CD14-positive monocyte (primary cell): ENCODE data around the gene ENPEP. TPM values are rescaled to one million over a fixed set of nuclear protein-coding genes. Genes with fewer than 3 reads are reported as not detected.

Source experiments
- DNase-seq, 3 donors: peaks; one replicate each; pipeline ENCODE4 v3.0.0-alpha.2; 2011 to 2022
- H2AFZ ChIP-seq: 2 replicates; pipeline ENCODE4 v1.6.0; 2012; ENCODE audit warnings: mild to moderate bottlenecking, low read depth, low read length, inconsistent platforms; ENCODE audit not compliant: insufficient read depth, poor library complexity, severe bottlenecking
- H3K27ac ChIP-seq, 2 donors: 1 replicate in 1 of 2; 2 replicates in 1 of 2; pipeline ENCODE4 v1.5.1; 2012 to 2013; ENCODE audit warnings: low read length in 2 of 2, control low read depth in 1 of 2, inconsistent platforms in 1 of 2, low read depth in 1 of 2, mild to moderate bottlenecking in 1 of 2
- H3K27me3 ChIP-seq, 2 donors: one replicate each; pipeline versions ENCODE4 v1.6.0 to v1.6.1; 2011 to 2013; ENCODE audit warnings: low read length in 2 of 2; ENCODE audit not compliant: control insufficient read depth in 2 of 2, insufficient read depth in 2 of 2
- H3K36me3 ChIP-seq, 2 donors: replicated peaks in 1 of 2; 1 replicate in 1 of 2; 2 replicates in 1 of 2; pipeline versions ENCODE4 v1.5.1 to v1.6.1; 2012 to 2013; ENCODE audit warnings: low read length in 2 of 2, control low read depth in 1 of 2, inconsistent platforms in 1 of 2, mild to moderate bottlenecking in 1 of 2; ENCODE audit not compliant: insufficient read depth in 2 of 2, control insufficient read depth in 1 of 2
- H3K4me1 ChIP-seq, 2 donors: 1 replicate in 1 of 2; 2 replicates in 1 of 2; pipeline versions ENCODE4 v1.5.1 to v1.6.1; 2012 to 2013; ENCODE audit warnings: low read length in 2 of 2, control low read depth in 1 of 2, inconsistent platforms in 1 of 2, mild to moderate bottlenecking in 1 of 2, moderate library complexity in 1 of 2; ENCODE audit not compliant: insufficient read depth in 2 of 2, control insufficient read depth in 1 of 2
- H3K4me2 ChIP-seq: replicated peaks from 2 replicates; pipeline ENCODE3; 2012; ENCODE audit warnings: low read length, moderate library complexity, mild to moderate bottlenecking; ENCODE audit not compliant: poor library complexity, severe bottlenecking; ENCODE audit errors: extremely low read depth
- H3K4me3 ChIP-seq, 3 experiments: fragments of 200-600 bp in 1 of 3; sonication (generic) in 1 of 3; replicated peaks in 1 of 3; 1 replicate in 2 of 3; 2 replicates in 1 of 3; pipeline ENCODE4 v1.5.1; 2011 to 2013; ENCODE audit warnings: low read length in 3 of 3, mild to moderate bottlenecking in 3 of 3, control low read depth in 2 of 3, low read depth in 2 of 3, inconsistent platforms in 1 of 3, moderate library complexity in 1 of 3
- H3K79me2 ChIP-seq: 2 replicates; pipeline ENCODE4 v1.6.0; 2012; ENCODE audit warnings: mild to moderate bottlenecking, control low read depth, inconsistent platforms, low read length, moderate library complexity; ENCODE audit not compliant: insufficient read depth
- H3K9ac ChIP-seq: 2 replicates; pipeline ENCODE4 v1.6.0; 2017; ENCODE audit warnings: low read length, mild to moderate bottlenecking; ENCODE audit not compliant: insufficient read depth, poor library complexity, severe bottlenecking
- H3K9me3 ChIP-seq, 2 donors: replicated peaks in 1 of 2; 1 replicate in 1 of 2; 2 replicates in 1 of 2; pipeline versions ENCODE4 v1.5.1 to v1.6.1; 2012 to 2013; ENCODE audit warnings: low read length in 2 of 2, control low read depth in 1 of 2; ENCODE audit not compliant: control insufficient read depth in 1 of 2, insufficient read depth in 1 of 2
- H4K20me1 ChIP-seq: 2 replicates; pipeline ENCODE4 v1.6.0; 2012; ENCODE audit warnings: mild to moderate bottlenecking, low read length, control low read depth, moderate library complexity; ENCODE audit not compliant: insufficient read depth
- H3K27ac Mint-ChIP-seq, 7 donors: one replicate each; pipeline ENCODE4 v1.8.0; 2020; ENCODE audit warnings: mild to moderate bottlenecking in 7 of 7, mixed read lengths in 7 of 7, moderate library complexity in 6 of 7, inconsistent platforms in 2 of 7
- H3K27me3 Mint-ChIP-seq, 3 donors: one replicate each; pipeline ENCODE4 v1.8.0; 2021 to 2022; ENCODE audit warnings: low read depth in 3 of 3, mild to moderate bottlenecking in 3 of 3, mixed read lengths in 3 of 3, moderate library complexity in 3 of 3, inconsistent platforms in 1 of 3
- H3K36me3 Mint-ChIP-seq, 2 donors: one replicate each; pipeline ENCODE4 v1.8.0; 2020; ENCODE audit warnings: mixed read lengths in 2 of 2, inconsistent platforms in 1 of 2, mild to moderate bottlenecking in 1 of 2
- H3K4me1 Mint-ChIP-seq: one replicate; pipeline ENCODE4 v1.8.0; 2020; ENCODE audit warnings: mild to moderate bottlenecking, mixed read lengths
- H3K4me3 Mint-ChIP-seq, 2 donors: one replicate each; pipeline ENCODE4 v1.8.0; 2020; ENCODE audit warnings: mild to moderate bottlenecking in 2 of 2, mixed read lengths in 2 of 2, moderate library complexity in 1 of 2
- H3K9me3 Mint-ChIP-seq, 7 donors: one replicate each; pipeline ENCODE4 v1.8.0; 2020 to 2022; ENCODE audit warnings: mixed read lengths in 7 of 7, mild to moderate bottlenecking in 6 of 7, moderate library complexity in 6 of 7, inconsistent platforms in 2 of 7
- CTCF ChIP-seq: fragments of 200-600 bp; IDR thresholded peaks from one replicate; pipeline ENCODE4 v1.8.0; 2022; ENCODE audit warnings: antibody characterized with exemption, mild to moderate bottlenecking
- WGBS: methylation state at CpG from one replicate; pipeline ENCODE4 v1.1.5; 2013; ENCODE audit warnings: missing lambda C conversion rate; ENCODE audit not compliant: insufficient coverage; 5-methylcytosine and 5-hydroxymethylcytosine counted together
- intact Hi-C, 2 donors: fragments of 100-400 bp; cut with micrococcal nuclease; formaldehyde crosslinking; loops; one replicate each; pipeline versions ENCODE4 v1.15.0 to v1.15.1; 2023
- polyA plus RNA-seq, 3 donors: library from polyadenylated mRNA; depleted of rRNA in 1 of 3; unstranded in 2 of 3; stranded (reverse) in 1 of 3; fragments of 300-500 nt in 2 of 3; fragments of >200 nt in 1 of 3; fragmentation: Illumina TruSeq in 2 of 3; gene quantifications; 1 replicate in 2 of 3; 2 replicates in 1 of 3; pipeline ENCODE4 v1.2.3, GENCODE V29; 2012 to 2021

The ENPEP gene
- polyA plus RNA-seq, 3 donors = not detected

GRCh38 chr4:110602061-110602460, 126.1 kb downstream of the ENPEP start:
- Histone ChIP-seq H4K20me1 (no peaks in the 10 kb centered on the region), H3K9me3 (no peaks in the 10 kb centered on the region), H3K9ac (no peak overlapping the region), H3K27ac (no peak overlapping the region), H2AFZ (no peak overlapping the region), H3K4me2 (no peak overlapping the region), H3K79me2 (no peaks in the 10 kb centered on the region), H3K36me3 (no peaks in the 10 kb centered on the region), H3K4me1 (no peaks in the 10 kb centered on the region), H3K27me3 (peaks cover 15 to 18% of the 10 kb centered on the region in 2 donors), H3K4me3 (no peak overlapping the region)
- TF ChIP-seq CTCF = no peak
- no peak for DNase-seq
- intact Hi-C loops = no loop called here
- no CpG with 5 or more reads among the region's 2 CpGs for WGBS
- Mint-ChIP-seq H3K27ac (no peak overlapping the region), H3K27me3 (peaks cover 17 to 20% (median 19%) of the 10 kb centered on the region in 3 donors), H3K4me1 (no peaks in the 10 kb centered on the region), H3K9me3 (peaks cover 0 to 10% (median 3%) of the 10 kb centered on the region in 7 donors), H3K36me3 (no peaks in the 10 kb centered on the region), H3K4me3 (no peak overlapping the region)

GRCh38 chr4:110605077-110605476, 129.1 kb downstream of the ENPEP start:
- Histone ChIP-seq H2AFZ (no peak overlapping the region), H3K4me3 (no peak overlapping the region), H3K9ac (no peak overlapping the region), H4K20me1 (no peaks in the 10 kb centered on the region), H3K9me3 (peaks cover 0 to 9% of the 10 kb centered on the region in 2 donors), H3K36me3 (no peaks in the 10 kb centered on the region), H3K27me3 (peaks cover 35 to 47% of the 10 kb centered on the region in 2 donors), H3K4me2 (no peak overlapping the region), H3K79me2 (no peaks in the 10 kb centered on the region), H3K4me1 (no peaks in the 10 kb centered on the region), H3K27ac (no peak overlapping the region)
- Mint-ChIP-seq H3K4me1 (no peaks in the 10 kb centered on the region), H3K9me3 (peaks cover 0 to 7% (median 3%) of the 10 kb centered on the region in 7 donors), H3K27me3 (peaks cover 30 to 34% (median 33%) of the 10 kb centered on the region in 3 donors), H3K27ac (no peak overlapping the region), H3K4me3 (no peak overlapping the region), H3K36me3 (no peaks in the 10 kb centered on the region)
- DNase-seq = no peak
- intact Hi-C loops = no loop called here
- TF ChIP-seq CTCF = no peak
- no CpG with 5 or more reads among the region's 1 CpG for WGBS
